ENCODE results near the gene SIRT7. TPM values are rescaled to one million over a fixed set of nuclear protein-coding genes. Genes with fewer than 3 reads are reported as not detected.

SIRT7 gene
- total and polyA plus RNA-seq, 11 donors = 3.6 to 13.2 (median 6.8) TPM

- peak in 2 of 4 donors; percentile 7 to 10 for ATAC-seq
- H3K4me1 ChIP-seq = peaks cover 0 to 15% (median 7%) of the 10 kb centered on the region in 12 donors
- DNase-seq = peak in 1 of 5 donors; percentile 59
- intact Hi-C loops (cut with DNase I) = no loop called here
- peak overlapping the region in 10 of 12 donors; percentile 23 to 49 (median 42) for H3K4me3 ChIP-seq
- peaks cover 0 to 19% (median 0%) of the 10 kb centered on the region in 9 donors for H3K27me3 ChIP-seq
- peak overlapping the region in 1 of 12 donors; percentile 25 for H3K27ac ChIP-seq
- WGBS, 4 donors = 52 to 88% (median 61%) methylated on average over 9 to 21 of the region's 21 CpGs
- TF ChIP-seq, protein P1, sequence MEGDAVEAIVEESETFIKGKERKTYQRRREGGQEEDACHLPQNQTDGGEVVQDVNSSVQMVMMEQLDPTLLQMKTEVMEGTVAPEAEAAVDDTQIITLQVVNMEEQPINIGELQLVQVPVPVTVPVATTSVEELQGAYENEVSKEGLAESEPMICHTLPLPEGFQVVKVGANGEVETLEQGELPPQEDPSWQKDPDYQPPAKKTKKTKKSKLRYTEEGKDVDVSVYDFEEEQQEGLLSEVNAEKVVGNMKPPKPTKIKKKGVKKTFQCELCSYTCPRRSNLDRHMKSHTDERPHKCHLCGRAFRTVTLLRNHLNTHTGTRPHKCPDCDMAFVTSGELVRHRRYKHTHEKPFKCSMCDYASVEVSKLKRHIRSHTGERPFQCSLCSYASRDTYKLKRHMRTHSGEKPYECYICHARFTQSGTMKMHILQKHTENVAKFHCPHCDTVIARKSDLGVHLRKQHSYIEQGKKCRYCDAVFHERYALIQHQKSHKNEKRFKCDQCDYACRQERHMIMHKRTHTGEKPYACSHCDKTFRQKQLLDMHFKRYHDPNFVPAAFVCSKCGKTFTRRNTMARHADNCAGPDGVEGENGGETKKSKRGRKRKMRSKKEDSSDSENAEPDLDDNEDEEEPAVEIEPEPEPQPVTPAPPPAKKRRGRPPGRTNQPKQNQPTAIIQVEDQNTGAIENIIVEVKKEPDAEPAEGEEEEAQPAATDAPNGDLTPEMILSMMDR (IDR thresholded peaks at IDR 0.05) = no peak
- no peak for TF ChIP-seq POLR2A (IDR thresholded peaks at IDR 0.05)
- no peaks in the 10 kb centered on the region for H3K9me3 ChIP-seq
- H3K36me3 ChIP-seq = peaks cover 0 to 61% (median 41%) of the 10 kb centered on the region in 9 donors
Measured at GRCh38 chr17:81901167-81902022, 16.6 kb downstream of the SIRT7 start.

DNA sequence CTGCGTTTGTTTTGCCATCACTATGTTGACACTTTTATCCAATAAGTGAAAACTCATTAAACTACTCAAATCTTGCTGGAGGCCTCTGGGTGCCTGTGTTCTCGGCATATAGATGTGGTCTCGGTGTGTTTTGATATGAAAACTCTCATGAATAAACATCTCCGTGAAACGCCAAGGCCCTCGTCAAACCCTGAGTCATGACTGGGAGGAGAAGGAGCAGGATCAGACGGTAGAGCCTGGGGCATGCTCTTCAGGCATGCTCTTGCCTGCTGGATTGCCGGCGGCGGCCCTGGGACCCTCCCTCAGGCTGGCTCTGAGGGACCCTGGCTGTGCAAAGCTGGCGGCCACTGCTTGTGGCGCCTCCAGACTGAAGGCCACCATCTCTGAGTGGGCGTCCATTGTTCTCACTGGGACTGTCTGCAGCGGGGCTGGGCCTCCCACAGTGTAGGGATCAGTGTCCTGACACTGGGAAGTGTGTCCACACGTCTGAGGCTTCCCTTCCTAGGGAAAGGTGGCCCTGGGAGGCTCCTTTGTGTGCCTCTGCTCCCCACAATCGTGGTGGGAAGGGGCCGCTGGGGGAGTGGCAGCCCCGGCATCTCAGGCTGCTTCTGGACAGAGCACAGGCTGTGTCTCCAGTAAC lies 17.7 kb downstream of the SIRT7 start:
- WGBS, 4 donors = 86 to 89% (median 87%) methylated on average over 14 to 18 of the region's 18 CpGs
- no peak for ATAC-seq
- TF ChIP-seq POLR2A (IDR thresholded peaks at IDR 0.05) = no peak
- TF ChIP-seq, protein P1 (IDR thresholded peaks at IDR 0.05) = no peak
- H3K27ac ChIP-seq = no peak overlapping the region
- H3K4me1 ChIP-seq = peaks cover 0 to 15% (median 7%) of the 10 kb centered on the region in 12 donors
- H3K27me3 ChIP-seq = peaks cover 0 to 19% (median 0%) of the 10 kb centered on the region in 9 donors
- H3K4me3 ChIP-seq = no peak overlapping the region
- H3K36me3 ChIP-seq = peaks cover 0 to 65% (median 52%) of the 10 kb centered on the region in 9 donors
- peak in 1 of 5 donors; percentile 53 for DNase-seq
- intact Hi-C loops (cut with DNase I) = no loop called here
- H3K9me3 ChIP-seq = no peaks in the 10 kb centered on the region

- 91 to 94% (median 93%) methylated on average over 14 to 22 of the region's 22 CpGs for WGBS, 4 donors
- intact Hi-C loops (cut with DNase I) = loop anchor here in 1 of 10 donors (5.0 kb wide), 1 partner anchor 52 kb away; no protein-coding TSS in a partner anchor
- H3K9me3 ChIP-seq = no peaks in the 10 kb centered on the region
- ATAC-seq (no peak), DNase-seq (peak in 1 of 5 donors; percentile 44)
- H3K4me1 ChIP-seq = peaks cover 0 to 15% (median 7%) of the 10 kb centered on the region in 12 donors
- H3K27me3 ChIP-seq = peaks cover 0 to 19% (median 0%) of the 10 kb centered on the region in 9 donors
- TF ChIP-seq, protein P1 (IDR thresholded peaks at IDR 0.05) = no peak
- TF ChIP-seq POLR2A (IDR thresholded peaks at IDR 0.05) = no peak
- peaks cover 0 to 69% (median 58%) of the 10 kb centered on the region in 9 donors for H3K36me3 ChIP-seq
- no peak overlapping the region for H3K4me3 ChIP-seq
- no peak overlapping the region for H3K27ac ChIP-seq
Measured at GRCh38 chr17:81899514-81900166, 18.3 kb downstream of the SIRT7 start.

Data from heart left ventricle (tissue), 16 donors.